GM12873 (cell line): Measurements from ENCODE around the gene OR13C8.

Experiments
- CTCF ChIP-seq: IDR thresholded peaks from 2 replicates; pipeline ENCODE4 v1.5.1; 2012; ENCODE audit warnings: low read depth, mild to moderate bottlenecking, moderate library complexity, low read length, control low read depth; ENCODE audit not compliant: insufficient read depth; ENCODE audit errors: missing control alignments

Gene OR13C8

GRCh38 chr9:104617418-104617817, 48.5 kb downstream of the OR13C8 start:
- TF ChIP-seq CTCF, result no peak

GRCh38 chr9:104618104-104618503, 49.1 kb downstream of the OR13C8 start, which contains the start of gene OR13C9:
Gene OR13C9 (minus strand): TSS chr9:104618204. CDS start chr9:104618204, 0 bp downstream.
- no peak for TF ChIP-seq CTCF
